Subcutaneous abdominal adipose tissue (tissue), 5 donors: ENCODE results near the gene SPRR2E.
"Not testable (repeated sequence)": the region's sequence is repeated elsewhere in the genome, so short reads cannot be mapped to it uniquely, and the experiment has no call there.

Source experiments
- H3K27ac ChIP-seq: one replicate; pipeline ENCODE4 v1.7.0; 2013; ENCODE audit warnings: low read depth, mild to moderate bottlenecking, inconsistent platforms, low read length, moderate library complexity
- H3K27me3 ChIP-seq, 5 donors: one replicate each; pipeline ENCODE4 v1.7.0; 2013; ENCODE audit warnings: low read length in 5 of 5, inconsistent platforms in 1 of 5; ENCODE audit not compliant: control insufficient read depth in 5 of 5, insufficient read depth in 4 of 5
- H3K36me3 ChIP-seq, 5 donors: one replicate each; pipeline ENCODE4 v1.7.0; 2013; ENCODE audit warnings: low read length in 5 of 5; ENCODE audit not compliant: control insufficient read depth in 5 of 5, insufficient read depth in 5 of 5
- H3K4me1 ChIP-seq, 5 donors: one replicate each; pipeline ENCODE4 v1.7.0; 2013; ENCODE audit warnings: low read length in 5 of 5, mild to moderate bottlenecking in 3 of 5, moderate library complexity in 1 of 5; ENCODE audit not compliant: control insufficient read depth in 5 of 5, insufficient read depth in 5 of 5
- H3K4me3 ChIP-seq, 5 donors: one replicate each; pipeline ENCODE4 v1.7.0; 2013; ENCODE audit warnings: low read length in 5 of 5, low read depth in 1 of 5
- H3K9ac ChIP-seq, 5 donors: one replicate each; pipeline ENCODE4 v1.7.0; 2013; ENCODE audit warnings: low read length in 5 of 5, mild to moderate bottlenecking in 4 of 5, moderate library complexity in 3 of 5
- H3K9me3 ChIP-seq, 5 donors: one replicate each; pipeline ENCODE4 v1.7.0; 2013; ENCODE audit warnings: low read length in 5 of 5; ENCODE audit not compliant: control insufficient read depth in 5 of 5
- donor health status: healthy.
- donor health status: healthy.
- donor health status: healthy.
- donor health status: healthy.
- donor health status: healthy.

The SPRR2E gene

DNA sequence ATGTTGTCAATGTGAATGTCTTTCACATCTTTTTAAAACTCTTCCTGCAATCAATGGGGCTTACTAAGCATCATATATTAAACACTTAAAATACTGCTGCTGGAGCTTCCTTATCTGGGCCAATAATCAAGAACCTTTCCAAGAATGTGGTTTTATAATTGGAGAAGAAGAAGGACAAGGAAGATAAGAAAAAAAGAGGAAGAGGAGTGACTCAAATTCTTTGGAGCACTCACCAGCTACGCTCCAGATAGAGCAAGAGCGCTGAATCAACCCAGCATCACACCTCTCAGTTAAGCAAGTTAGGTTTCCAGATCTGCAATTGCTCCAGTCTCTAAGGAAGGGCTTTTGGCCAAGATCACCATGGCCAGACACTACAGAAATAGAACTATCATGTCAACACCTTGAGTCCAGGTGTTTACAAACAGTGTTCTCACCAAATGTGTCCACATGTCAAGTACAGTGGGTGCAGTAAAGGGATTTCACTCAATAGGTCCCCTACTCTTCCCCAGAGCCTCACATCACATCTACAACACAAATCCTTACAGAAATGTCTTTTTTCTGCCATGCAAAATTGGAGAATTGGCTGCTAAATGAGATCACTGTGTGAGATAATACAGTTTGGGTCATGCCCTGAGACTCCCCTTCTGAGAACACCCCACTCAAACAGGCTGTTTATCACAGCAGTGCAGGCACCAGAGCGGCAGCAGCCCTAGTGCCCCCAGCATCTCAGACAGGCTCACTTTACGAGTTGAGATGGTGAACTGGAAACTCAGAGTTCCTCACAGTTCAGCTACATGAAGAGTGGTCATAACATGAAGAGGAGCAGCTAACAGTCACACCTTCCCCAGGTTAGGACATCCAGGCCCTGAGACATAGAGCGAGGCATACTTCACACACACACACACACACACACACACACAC lies 21.3 kb downstream of the SPRR2E start:
- Histone ChIP-seq H3K27me3 (no peaks in the 10 kb centered on the region), H3K27ac (no peak overlapping the region), H3K36me3 (no peaks in the 10 kb centered on the region), H3K4me3 (no peak overlapping the region), H3K9ac (no peak overlapping the region), H3K4me1 (no peaks in the 10 kb centered on the region), H3K9me3 (no peaks in the 10 kb centered on the region)

DNA sequence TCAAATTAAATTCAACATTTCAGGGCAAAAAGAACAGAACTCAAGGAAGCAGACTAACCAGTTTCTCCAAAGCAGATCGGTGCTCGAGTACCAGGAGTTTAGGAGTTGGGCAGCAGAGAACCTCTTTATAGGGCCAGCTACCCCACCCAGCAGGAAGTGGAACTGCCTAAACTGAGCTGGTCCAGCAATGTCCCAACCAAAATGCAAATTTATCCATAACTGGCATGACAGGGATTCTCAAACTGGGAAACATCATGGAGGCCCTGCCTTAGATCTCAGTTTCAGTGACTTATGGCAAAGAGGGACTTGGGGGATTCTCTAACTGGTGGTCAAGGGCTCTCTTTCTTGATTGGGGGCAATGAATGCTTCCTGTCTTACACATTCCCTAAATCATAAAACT lies 22.8 kb downstream of the SPRR2E start, which contains the start of gene SPRR2B:
SPRR2B (minus strand) TSS at position 101 of the 400 bp plus-strand sequence. CDS start 772 bp downstream, outside the sequence.
- no peaks in the 10 kb centered on the region for H3K9me3 ChIP-seq

DNA sequence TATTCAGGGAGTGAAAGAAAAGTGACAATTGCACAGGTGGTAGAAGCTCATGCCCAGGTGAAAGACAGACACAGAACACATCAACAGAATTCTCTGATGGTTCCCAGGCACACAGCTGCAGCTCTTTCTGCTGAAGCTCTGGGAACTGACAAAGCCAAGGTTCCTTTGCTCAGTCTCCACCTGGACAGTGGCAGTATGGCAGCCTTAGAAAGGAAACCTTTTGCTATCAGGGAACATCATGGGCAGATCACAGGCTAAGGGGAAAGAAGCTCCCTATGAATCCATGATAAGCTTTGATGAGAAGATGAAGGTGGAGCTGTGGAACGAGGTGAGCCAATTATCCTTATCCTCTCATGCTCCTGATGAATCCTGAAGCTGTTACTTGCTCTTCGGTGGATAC lies 24.1 kb downstream of the SPRR2E start:
- H3K27ac ChIP-seq, result no peak overlapping the region
- no peaks in the 10 kb centered on the region for H3K9me3 ChIP-seq
- no peaks in the 10 kb centered on the region for H3K27me3 ChIP-seq
- H3K36me3 ChIP-seq, result no peaks in the 10 kb centered on the region
- no peak overlapping the region for H3K4me3 ChIP-seq
- no peak overlapping the region for H3K9ac ChIP-seq
- H3K4me1 ChIP-seq, result no peaks in the 10 kb centered on the region

More for the DNA sequence above, 22.8 kb downstream of the SPRR2E start, which contains the start of gene SPRR2B:
- H3K9ac ChIP-seq, result no peak within 1 kb of the TSS
- H3K4me1 ChIP-seq, result no peaks in the 10 kb centered on the region
- no peak within 1 kb of the TSS for H3K27ac ChIP-seq
- H3K27me3 ChIP-seq, result no peaks in the 10 kb centered on the region
- H3K36me3 ChIP-seq, result no peaks in the 10 kb centered on the region
- no peak within 1 kb of the TSS for H3K4me3 ChIP-seq

DNA sequence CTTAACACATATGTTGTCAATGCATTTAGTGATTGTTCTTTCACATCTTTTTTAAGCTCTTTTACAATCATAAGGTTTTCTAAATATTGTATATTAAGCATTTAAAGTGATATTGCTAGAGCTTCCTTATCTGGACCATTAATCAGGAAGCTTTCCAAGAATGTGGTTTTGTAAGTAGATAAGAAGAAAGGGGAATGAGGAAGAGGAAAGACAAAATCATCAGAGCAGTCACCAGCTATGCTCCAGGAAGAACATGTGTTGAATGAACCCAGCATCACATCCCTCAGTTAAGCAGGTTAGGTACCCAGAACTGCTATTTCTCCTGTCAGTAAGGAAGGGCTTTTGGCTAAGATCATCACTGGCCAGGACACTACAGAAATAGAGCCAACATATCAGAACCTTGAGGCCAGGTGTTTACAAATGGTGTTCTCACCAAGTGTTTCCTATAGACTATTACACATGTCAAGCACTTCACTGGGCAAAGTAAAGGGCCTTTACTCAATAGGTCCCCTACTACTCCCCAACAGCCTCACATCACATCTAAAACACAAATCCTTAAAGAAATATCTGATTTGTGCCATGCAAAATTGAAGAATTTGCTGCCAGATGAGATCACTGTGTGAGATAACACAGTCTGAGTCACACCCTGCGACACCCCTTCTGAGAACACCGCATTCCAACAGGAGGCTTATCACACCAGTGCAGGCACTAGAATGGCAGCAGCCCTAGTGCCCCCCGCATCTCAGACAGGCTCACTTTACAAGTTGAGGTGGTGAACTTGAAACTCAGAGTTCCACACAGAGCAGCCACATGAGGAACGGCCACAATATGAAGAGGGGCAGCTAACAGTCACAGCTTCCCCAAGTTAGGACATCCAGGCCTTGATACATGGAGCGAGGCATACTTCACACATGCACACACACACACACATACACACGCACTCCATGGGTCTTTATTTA lies 35.2 kb downstream of the SPRR2E start:
- no peak overlapping the region for H3K9ac ChIP-seq
- peaks cover 0 to 4% (median 0%) of the 10 kb centered on the region in 5 donors for H3K27me3 ChIP-seq
- H3K27ac ChIP-seq, result no peak overlapping the region
- H3K36me3 ChIP-seq, result no peaks in the 10 kb centered on the region
- H3K4me3 ChIP-seq, result no peak overlapping the region
- H3K9me3 ChIP-seq, result no peaks in the 10 kb centered on the region
- H3K4me1 ChIP-seq, result no peaks in the 10 kb centered on the region

DNA sequence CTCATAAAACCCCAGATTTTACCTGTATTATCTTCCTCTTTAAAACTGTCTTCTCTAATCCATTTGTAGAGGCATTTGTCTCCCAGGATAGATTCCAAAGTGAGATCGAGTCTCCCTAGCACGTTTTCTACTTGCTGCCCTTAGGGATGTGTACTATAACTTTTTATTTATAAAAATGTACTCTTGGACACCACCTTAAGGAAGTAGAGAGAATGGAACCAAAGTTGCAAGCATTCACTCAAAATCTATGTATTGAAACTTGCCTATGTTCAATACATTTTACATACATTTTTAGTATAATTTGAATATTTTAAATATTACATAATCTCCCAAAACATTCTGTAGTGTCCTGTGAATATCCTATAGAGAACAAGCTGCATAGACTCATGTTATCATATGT lies 36.2 kb downstream of the SPRR2E start:
- no peak overlapping the region for H3K27ac ChIP-seq
- no peaks in the 10 kb centered on the region for H3K4me1 ChIP-seq
- no peaks in the 10 kb centered on the region for H3K9me3 ChIP-seq
- no peak overlapping the region for H3K4me3 ChIP-seq
- H3K27me3 ChIP-seq, result peaks cover 0 to 4% (median 0%) of the 10 kb centered on the region in 5 donors
- no peak overlapping the region for H3K9ac ChIP-seq
- no peaks in the 10 kb centered on the region for H3K36me3 ChIP-seq

DNA sequence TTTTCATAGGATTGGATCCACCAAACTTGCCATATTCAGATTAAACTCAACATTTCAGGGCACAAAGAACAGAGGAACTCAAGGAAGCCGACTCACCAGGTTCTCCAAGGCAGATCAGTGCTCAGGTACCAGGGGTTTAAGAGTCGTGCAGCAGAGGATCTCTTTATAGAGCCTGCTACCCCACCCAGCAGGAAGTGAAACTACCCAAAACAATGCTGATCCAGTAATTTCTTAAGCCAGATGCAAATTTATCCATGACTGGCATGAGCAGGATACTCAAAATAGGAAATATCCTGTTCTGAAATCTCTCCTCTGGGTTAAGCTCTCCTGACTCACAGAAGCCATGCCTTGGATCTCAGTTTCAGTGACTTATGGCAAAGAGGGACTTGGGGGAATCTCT lies 37.0 kb downstream of the SPRR2E start, which contains the start of gene SPRR2A:
SPRR2A (minus strand) TSS at position 138 of the 400 bp plus-strand sequence. CDS start 777 bp downstream, outside the sequence.
- no peak within 1 kb of the TSS for H3K27ac ChIP-seq
- H3K9me3 ChIP-seq, result peaks cover 0 to 2% (median 0%) of the 10 kb centered on the region in 5 donors
- no peak within 1 kb of the TSS for H3K4me3 ChIP-seq
- H3K4me1 ChIP-seq, result no peaks in the 10 kb centered on the region
- H3K9ac ChIP-seq, result no peak within 1 kb of the TSS
- peaks cover 0 to 4% (median 0%) of the 10 kb centered on the region in 5 donors for H3K27me3 ChIP-seq
- no peaks in the 10 kb centered on the region for H3K36me3 ChIP-seq

DNA sequence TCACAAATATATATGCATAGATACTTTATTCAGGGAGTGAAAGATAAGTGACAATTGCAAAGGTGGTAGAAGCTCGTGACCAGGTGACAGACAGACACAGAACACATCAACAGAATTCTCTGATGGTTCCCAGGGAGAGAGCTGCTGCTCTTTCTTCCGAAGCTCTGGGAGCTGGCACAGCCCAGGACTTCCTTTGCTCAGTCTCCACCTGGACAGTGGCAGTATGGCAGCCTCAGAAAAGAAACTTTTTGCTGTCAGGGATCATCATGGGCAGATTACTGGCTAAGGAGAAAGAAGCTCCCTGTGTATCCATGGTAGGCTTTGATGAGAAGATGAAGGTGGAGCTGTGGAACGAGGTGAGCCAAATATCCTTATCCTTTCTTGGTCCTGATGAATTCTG lies 38.2 kb downstream of the SPRR2E start:
- H3K27ac ChIP-seq, H3K9ac ChIP-seq, H3K4me1 ChIP-seq, H3K27me3 ChIP-seq, H3K9me3 ChIP-seq, H3K4me3 ChIP-seq, H3K36me3 ChIP-seq: not testable (repeated sequence)

DNA sequence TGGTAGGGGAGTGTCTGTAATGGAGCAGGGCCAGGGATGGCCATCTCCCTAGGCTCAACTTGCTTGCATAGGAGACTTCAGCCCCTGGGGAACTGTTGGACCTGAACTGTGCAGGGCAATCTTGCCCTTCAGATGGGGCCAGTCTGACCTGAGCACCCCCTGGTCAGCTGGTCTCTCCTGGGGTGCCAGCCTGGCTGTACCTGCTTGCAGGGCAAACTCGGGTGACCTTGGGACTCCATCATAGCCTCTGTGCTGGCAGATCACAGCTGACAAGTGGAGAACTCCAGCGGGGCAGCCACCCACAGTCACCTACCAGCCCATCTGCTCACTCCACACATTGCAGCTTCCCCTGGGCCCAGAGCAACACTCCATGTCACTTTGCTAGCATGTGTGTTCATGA lies 45.1 kb downstream of the SPRR2E start:
- Histone ChIP-seq H3K4me3 (no peak overlapping the region), H3K9ac (no peak overlapping the region), H3K27ac (no peak overlapping the region), H3K27me3 (peaks cover 0 to 8% (median 6%) of the 10 kb centered on the region in 5 donors), H3K4me1 (no peaks in the 10 kb centered on the region), H3K36me3 (no peaks in the 10 kb centered on the region), H3K9me3 (peaks cover 0 to 4% (median 2%) of the 10 kb centered on the region in 5 donors)
